NCI-H524 treated with DMSO at 0.1 percent for 48 hours (cell line): Measurements from ENCODE around the gene ZNF609.
A peak's percentile ranks its signal among the peaks of the same experiment; 100 is the strongest.
"Not testable (repeated sequence)": the region's sequence is repeated elsewhere in the genome, so short reads cannot be mapped to it uniquely, and the experiment has no call there.

Source experiments
- DNase-seq: peaks from one replicate; lab custom pipeline; 2025; lab: John Stamatoyannopoulos, UW

Gene ZNF609

GRCh38 chr15:64586259-64586870, 126.0 kb downstream of the ZNF609 start:
- DNase-seq = no peak

- no peak for DNase-seq
Observed at GRCh38 chr15:64586984-64587383, 126.6 kb downstream of the ZNF609 start.

GRCh38 chr15:64589435-64590084, 129.2 kb downstream of the ZNF609 start:
- DNase-seq = no peak

- DNase-seq = not testable (repeated sequence)
Observed at GRCh38 chr15:64592845-64593244, 132.5 kb downstream of the ZNF609 start.

- peak; percentile 97 for DNase-seq
Observed at GRCh38 chr15:64596701-64597476, 136.5 kb downstream of the ZNF609 start.

GRCh38 chr15:64597477-64597822, 137.1 kb downstream of the ZNF609 start:
- no peak for DNase-seq

GRCh38 chr15:64599226-64599625, 138.8 kb downstream of the ZNF609 start:
- no peak for DNase-seq

- no peak for DNase-seq
Observed at GRCh38 chr15:64599716-64600115, 139.3 kb downstream of the ZNF609 start.

GRCh38 chr15:64600794-64601193, 140.4 kb downstream of the ZNF609 start:
- DNase-seq = no peak

GRCh38 chr15:64604319-64604718, 143.9 kb downstream of the ZNF609 start:
- no peak for DNase-seq

GRCh38 chr15:64607416-64607815, 147.0 kb downstream of the ZNF609 start:
- not testable (repeated sequence) for DNase-seq

GRCh38 chr15:64610257-64610919, 150.0 kb downstream of the ZNF609 start:
- no peak for DNase-seq

GRCh38 chr15:64611085-64611725, 150.8 kb downstream of the ZNF609 start:
- no peak for DNase-seq

GRCh38 chr15:64614519-64614918, 154.1 kb downstream of the ZNF609 start:
- no peak for DNase-seq

GRCh38 chr15:64617727-64618126, 157.3 kb downstream of the ZNF609 start:
- DNase-seq = no peak

- DNase-seq = no peak
Observed at GRCh38 chr15:64618138-64618537, 157.8 kb downstream of the ZNF609 start.

GRCh38 chr15:64618540-64618939, 158.2 kb downstream of the ZNF609 start:
- DNase-seq = no peak

- no peak for DNase-seq
Observed at GRCh38 chr15:64619880-64620839, 159.8 kb downstream of the ZNF609 start.

- DNase-seq = no peak
Observed at GRCh38 chr15:64621056-64621455, 160.7 kb downstream of the ZNF609 start.

- DNase-seq = no peak
Observed at GRCh38 chr15:64622410-64623260, 162.3 kb downstream of the ZNF609 start.
